GM18951 (cell line): ENCODE data around the gene ICAM5.

Source experiments
- POLR2A ChIP-seq: IDR thresholded peaks from 4 replicates; pipeline ENCODE4 v1.6.1; 2011; ENCODE audit warnings: mild to moderate bottlenecking; ENCODE audit not compliant: insufficient read length, insufficient read depth; ENCODE audit errors: extremely low read depth
- in situ Hi-C: fragments of 300-500 bp; cut with MboI; formaldehyde crosslinking; loops from one replicate; pipeline ENCODE4 v1.12.0; 2022; ENCODE audit warnings: low sequenced_read_pairs, mixed read lengths, inconsistent platforms; ENCODE audit not compliant: unreplicated experiment

Gene ICAM5

GRCh38 chr19:10291554-10292205 lies 1.9 kb downstream of the ICAM5 start:
- in situ Hi-C loops, result no loop called here
- no peak for TF ChIP-seq POLR2A

GRCh38 chr19:10292206-10292788 lies 2.5 kb downstream of the ICAM5 start:
- no peak for TF ChIP-seq POLR2A
- in situ Hi-C loops, result no loop called here

DNA sequence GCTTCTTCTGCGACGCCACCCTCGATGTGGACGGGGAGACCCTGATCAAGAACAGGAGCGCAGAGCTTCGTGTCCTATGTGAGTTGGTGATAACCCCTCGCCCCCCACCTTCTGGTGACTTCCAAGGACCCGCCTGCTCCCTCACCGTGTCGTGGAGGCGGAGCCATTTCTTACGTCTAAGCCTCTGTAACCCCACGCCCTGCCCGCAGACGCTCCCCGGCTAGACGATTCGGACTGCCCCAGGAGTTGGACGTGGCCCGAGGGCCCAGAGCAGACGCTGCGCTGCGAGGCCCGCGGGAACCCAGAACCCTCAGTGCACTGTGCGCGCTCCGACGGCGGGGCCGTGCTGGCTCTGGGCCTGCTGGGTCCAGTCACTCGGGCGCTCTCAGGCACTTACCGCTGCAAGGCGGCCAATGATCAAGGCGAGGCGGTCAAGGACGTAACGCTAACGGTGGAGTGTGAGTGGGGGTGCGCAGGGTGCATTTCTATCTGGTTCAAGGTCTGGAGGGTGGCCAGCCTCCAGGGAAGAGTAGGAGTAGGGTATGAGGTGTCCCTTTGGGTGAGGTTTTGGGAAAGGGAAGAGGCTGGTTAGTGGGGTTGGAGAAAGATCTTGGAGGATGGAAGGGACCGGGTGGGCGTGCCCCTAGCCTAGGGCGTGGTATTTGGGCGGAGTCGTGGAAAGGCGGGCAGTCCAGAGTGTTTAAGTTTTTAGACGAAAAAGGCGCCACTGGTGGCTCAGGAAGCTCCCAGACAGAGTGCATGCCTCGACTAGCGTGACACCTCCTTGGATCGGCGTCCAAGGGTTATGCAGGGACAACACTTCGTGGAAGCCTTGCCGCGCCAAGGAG lies 3.3 kb downstream of the ICAM5 start:
- in situ Hi-C loops, result no loop called here
- no peak for TF ChIP-seq POLR2A

GRCh38 chr19:10293637-10294367 lies 4.0 kb downstream of the ICAM5 start:
- no peak for TF ChIP-seq POLR2A
- in situ Hi-C loops, result no loop called here

GRCh38 chr19:10294368-10294697 lies 4.6 kb downstream of the ICAM5 start:
- in situ Hi-C loops, result no loop called here
- no peak for TF ChIP-seq POLR2A

DNA sequence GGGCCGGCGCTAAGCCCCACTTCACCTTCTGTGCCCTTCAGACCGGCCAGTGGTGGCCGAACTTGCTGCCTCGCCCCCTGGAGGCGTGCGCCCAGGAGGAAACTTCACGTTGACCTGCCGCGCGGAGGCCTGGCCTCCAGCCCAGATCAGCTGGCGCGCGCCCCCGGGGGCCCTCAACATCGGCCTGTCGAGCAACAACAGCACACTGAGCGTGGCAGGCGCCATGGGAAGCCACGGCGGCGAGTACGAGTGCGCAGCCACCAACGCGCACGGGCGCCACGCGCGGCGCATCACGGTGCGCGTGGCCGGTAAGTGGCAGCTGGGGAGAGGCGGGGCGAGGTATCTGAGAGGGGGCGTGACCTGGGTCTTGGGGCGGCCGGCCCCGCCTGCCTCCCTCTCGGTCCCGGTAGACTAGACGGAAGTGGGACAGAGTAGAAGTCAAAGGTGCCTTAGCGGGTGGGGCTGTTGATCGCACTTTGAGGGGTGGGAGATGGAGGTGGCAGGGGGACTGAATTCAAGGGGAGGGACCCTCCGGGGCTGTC lies 5.6 kb downstream of the ICAM5 start:
- TF ChIP-seq POLR2A, result peak; percentile 47
- in situ Hi-C loops, result no loop called here

DNA sequence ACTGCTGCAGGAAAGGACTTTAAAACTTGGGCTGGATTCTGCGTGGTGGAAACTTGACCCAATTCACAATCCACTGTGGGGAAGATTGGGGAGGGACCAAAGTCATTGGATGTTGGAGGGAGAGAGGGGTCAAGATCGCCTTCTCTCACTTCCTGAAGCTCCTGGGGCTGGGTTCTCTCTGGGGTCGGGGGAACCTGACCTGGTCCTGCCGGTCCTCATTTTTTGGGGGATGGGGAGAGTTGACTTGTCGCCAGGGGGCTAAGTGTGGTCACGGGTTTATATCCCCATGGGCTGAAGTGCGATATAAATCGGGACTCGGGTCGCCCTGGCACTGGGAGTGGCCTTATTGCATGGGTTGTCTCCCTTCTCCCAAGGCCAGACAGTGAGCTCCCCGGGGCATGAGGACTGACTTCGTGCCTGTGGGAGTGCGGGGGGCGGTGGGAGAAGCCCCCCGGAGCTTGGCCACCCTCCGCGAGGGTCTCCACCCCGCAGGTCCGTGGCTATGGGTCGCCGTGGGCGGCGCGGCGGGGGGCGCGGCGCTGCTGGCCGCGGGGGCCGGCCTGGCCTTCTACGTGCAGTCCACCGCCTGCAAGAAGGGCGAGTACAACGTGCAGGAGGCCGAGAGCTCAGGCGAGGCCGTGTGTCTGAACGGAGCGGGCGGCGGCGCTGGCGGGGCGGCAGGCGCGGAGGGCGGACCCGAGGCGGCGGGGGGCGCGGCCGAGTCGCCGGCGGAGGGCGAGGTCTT lies 6.3 kb downstream of the ICAM5 start:
- in situ Hi-C loops, result no loop called here
- no peak for TF ChIP-seq POLR2A

- in situ Hi-C loops, result no loop called here
Observed at GRCh38 chr19:10299545-10300458, 10.1 kb downstream of the ICAM5 start.

GRCh38 chr19:10305139-10305806 lies 15.5 kb downstream of the ICAM5 start:
- no peak for TF ChIP-seq POLR2A
- in situ Hi-C loops, result no loop called here

More at GRCh38 chr19:10299545-10300458, 10.1 kb downstream of the ICAM5 start:
- no peak for TF ChIP-seq POLR2A

GRCh38 chr19:10306327-10306726 lies 16.6 kb downstream of the ICAM5 start:
- no peak for TF ChIP-seq POLR2A
- in situ Hi-C loops, result no loop called here

- in situ Hi-C loops, result no loop called here
- TF ChIP-seq POLR2A, result no peak
Observed at GRCh38 chr19:10309423-10309822, 19.7 kb downstream of the ICAM5 start, which contains the start of gene ZGLP1. Gene ZGLP1, minus strand, starts transcription at chr19:10309815.
